ENCODE measurements around the gene SHC3.

The SHC3 gene

GRCh38 chr9:89145097-89145496 is 33.5 kb downstream of the SHC3 start:
- Mint-ChIP-seq H3K36me3 (no peaks in the 10 kb centered on the region), H3K9me3 (no peaks in the 10 kb centered on the region), H3K4me1 (no peaks in the 10 kb centered on the region), H3K4me3 (no peak overlapping the region), H3K27me3 (peaks cover 1% of the 10 kb centered on the region), H3K27ac (no peak overlapping the region)

GRCh38 chr9:89144238-89144637 is 34.4 kb downstream of the SHC3 start:
- Mint-ChIP-seq H3K36me3 (no peaks in the 10 kb centered on the region), H3K27ac (no peak overlapping the region), H3K4me1 (no peaks in the 10 kb centered on the region), H3K4me3 (no peak overlapping the region), H3K27me3 (peaks cover 1% of the 10 kb centered on the region), H3K9me3 (no peaks in the 10 kb centered on the region)

GRCh38 chr9:89143266-89143665 is 35.4 kb downstream of the SHC3 start:
- H3K27me3 Mint-ChIP-seq, result peaks cover 3% of the 10 kb centered on the region

GRCh38 chr9:89139455-89139854 is 39.2 kb downstream of the SHC3 start:
- H3K36me3 Mint-ChIP-seq, result no peaks in the 10 kb centered on the region
- H3K4me1 Mint-ChIP-seq, result peaks cover 7% of the 10 kb centered on the region
- H3K27ac Mint-ChIP-seq, result no peak overlapping the region
- no peak overlapping the region for H3K4me3 Mint-ChIP-seq
- H3K9me3 Mint-ChIP-seq, result no peaks in the 10 kb centered on the region
- peaks cover 2% of the 10 kb centered on the region for H3K27me3 Mint-ChIP-seq

More at GRCh38 chr9:89143266-89143665, 35.4 kb downstream of the SHC3 start:
- no peaks in the 10 kb centered on the region for H3K36me3 Mint-ChIP-seq
- H3K4me3 Mint-ChIP-seq, result no peak overlapping the region
- no peak overlapping the region for H3K27ac Mint-ChIP-seq
- H3K9me3 Mint-ChIP-seq, result no peaks in the 10 kb centered on the region
- no peaks in the 10 kb centered on the region for H3K4me1 Mint-ChIP-seq

- Mint-ChIP-seq H3K4me3 (no peak overlapping the region), H3K4me1 (peaks cover 7% of the 10 kb centered on the region), H3K9me3 (no peaks in the 10 kb centered on the region), H3K27ac (no peak overlapping the region), H3K36me3 (no peaks in the 10 kb centered on the region), H3K27me3 (peaks cover 2% of the 10 kb centered on the region)
Observed at GRCh38 chr9:89138463-89139390, 39.9 kb downstream of the SHC3 start.

- Mint-ChIP-seq H3K4me1 (peaks cover 7% of the 10 kb centered on the region), H3K27ac (no peak overlapping the region), H3K27me3 (peaks cover 2% of the 10 kb centered on the region), H3K36me3 (no peaks in the 10 kb centered on the region), H3K9me3 (no peaks in the 10 kb centered on the region), H3K4me3 (no peak overlapping the region)
Observed at GRCh38 chr9:89137542-89138462, 40.8 kb downstream of the SHC3 start.

- H3K27me3 Mint-ChIP-seq, result peaks cover 2% of the 10 kb centered on the region
- H3K4me3 Mint-ChIP-seq, result no peak overlapping the region
- no peak overlapping the region for H3K27ac Mint-ChIP-seq
- H3K4me1 Mint-ChIP-seq, result peaks cover 7% of the 10 kb centered on the region
- H3K36me3 Mint-ChIP-seq, result no peaks in the 10 kb centered on the region
- no peaks in the 10 kb centered on the region for H3K9me3 Mint-ChIP-seq
Observed at GRCh38 chr9:89135591-89136166, 42.9 kb downstream of the SHC3 start.

GRCh38 chr9:89134709-89135108 is 43.9 kb downstream of the SHC3 start:
- H3K27ac Mint-ChIP-seq, result no peak overlapping the region
- peaks cover 7% of the 10 kb centered on the region for H3K4me1 Mint-ChIP-seq
- H3K36me3 Mint-ChIP-seq, result no peaks in the 10 kb centered on the region
- peaks cover 10% of the 10 kb centered on the region for H3K27me3 Mint-ChIP-seq
- H3K4me3 Mint-ChIP-seq, result no peak overlapping the region
- H3K9me3 Mint-ChIP-seq, result no peaks in the 10 kb centered on the region

- peaks cover 22% of the 10 kb centered on the region for H3K9me3 Mint-ChIP-seq
- H3K4me3 Mint-ChIP-seq, result no peak overlapping the region
- H3K27me3 Mint-ChIP-seq, result peaks cover 16% of the 10 kb centered on the region
- H3K36me3 Mint-ChIP-seq, result no peaks in the 10 kb centered on the region
- no peaks in the 10 kb centered on the region for H3K4me1 Mint-ChIP-seq
- H3K27ac Mint-ChIP-seq, result no peak overlapping the region
Observed at GRCh38 chr9:89122949-89123348, 55.7 kb downstream of the SHC3 start.

GRCh38 chr9:89120704-89121103 is 57.9 kb downstream of the SHC3 start:
- Mint-ChIP-seq H3K27me3 (peaks cover 12% of the 10 kb centered on the region), H3K4me1 (no peaks in the 10 kb centered on the region), H3K9me3 (peaks cover 20% of the 10 kb centered on the region), H3K36me3 (no peaks in the 10 kb centered on the region), H3K4me3 (no peak overlapping the region), H3K27ac (no peak overlapping the region)

- Mint-ChIP-seq H3K4me3 (no peak overlapping the region), H3K36me3 (no peaks in the 10 kb centered on the region), H3K27me3 (peaks cover 10% of the 10 kb centered on the region), H3K4me1 (no peaks in the 10 kb centered on the region), H3K9me3 (peaks cover 12% of the 10 kb centered on the region), H3K27ac (no peak overlapping the region)
Observed at GRCh38 chr9:89116805-89117192, 61.8 kb downstream of the SHC3 start.

- Mint-ChIP-seq H3K9me3 (peaks cover 12% of the 10 kb centered on the region), H3K27ac (no peak overlapping the region), H3K27me3 (peaks cover 10% of the 10 kb centered on the region), H3K36me3 (no peaks in the 10 kb centered on the region), H3K4me3 (no peak overlapping the region), H3K4me1 (no peaks in the 10 kb centered on the region)
Observed at GRCh38 chr9:89116064-89116804, 62.4 kb downstream of the SHC3 start.

- Mint-ChIP-seq H3K27me3 (peaks cover 9% of the 10 kb centered on the region), H3K27ac (no peak overlapping the region), H3K9me3 (peaks cover 12% of the 10 kb centered on the region)
Observed at GRCh38 chr9:89115426-89115825, 63.2 kb downstream of the SHC3 start.

GRCh38 chr9:89114741-89115140 is 63.9 kb downstream of the SHC3 start:
- Mint-ChIP-seq H3K27me3 (peaks cover 9% of the 10 kb centered on the region), H3K27ac (no peak overlapping the region), H3K4me3 (no peak overlapping the region), H3K36me3 (no peaks in the 10 kb centered on the region), H3K4me1 (no peaks in the 10 kb centered on the region), H3K9me3 (peaks cover 12% of the 10 kb centered on the region)

More at GRCh38 chr9:89115426-89115825, 63.2 kb downstream of the SHC3 start:
- Mint-ChIP-seq H3K4me1 (no peaks in the 10 kb centered on the region), H3K36me3 (no peaks in the 10 kb centered on the region), H3K4me3 (no peak overlapping the region)

GRCh38 chr9:89113851-89114250 is 64.8 kb downstream of the SHC3 start:
- Mint-ChIP-seq H3K4me3 (no peak overlapping the region), H3K9me3 (peaks cover 7% of the 10 kb centered on the region), H3K27me3 (peaks cover 8% of the 10 kb centered on the region), H3K27ac (no peak overlapping the region), H3K4me1 (no peaks in the 10 kb centered on the region), H3K36me3 (no peaks in the 10 kb centered on the region)

Measured in activated naive CD4-positive, alpha-beta T cell treated with anti-CD3 and anti-CD28 coated beads, Interleukin-2, amount 50 U/mL, for 24 hours (primary cell).